SU-DHL-6 (cell line): ENCODE data around the gene C2orf49.

Experiments
- H2AFZ ChIP-seq: fragments of 200-600 bp; sonication (generic); 2 replicates; pipeline ENCODE4 v1.6.1; 2014; ENCODE audit warnings: low read depth, mild to moderate bottlenecking, moderate library complexity, mixed read lengths, antibody characterized with exemption, low read length; ENCODE audit not compliant: severe bottlenecking
- H3F3A ChIP-seq: fragments of 200-600 bp; shearing (Covaris generic); 2 replicates; pipeline ENCODE4 v1.6.0; 2016; ENCODE audit warnings: antibody characterized with exemption, mild to moderate bottlenecking; ENCODE audit not compliant: insufficient read depth
- H3K27ac ChIP-seq: fragments of 200-600 bp; sonication (generic); 2 replicates; pipeline ENCODE4 v1.5.1; 2016; ENCODE audit warnings: low read depth, mild to moderate bottlenecking, low read length, moderate library complexity, mixed read lengths
- H3K27me3 ChIP-seq: fragments of 200-600 bp; sonication (generic), shearing (Covaris generic); 2 replicates; pipeline ENCODE4 v1.6.0; 2014; ENCODE audit warnings: mild to moderate bottlenecking, low read length
- H3K36me3 ChIP-seq: fragments of 200-600 bp; sonication (generic); 2 replicates; pipeline ENCODE4 v1.6.1; 2014; ENCODE audit warnings: mild to moderate bottlenecking, low read length, mixed read lengths
- H3K4me2 ChIP-seq: fragments of 300-600, 200-600 bp; shearing (Covaris generic), sonication (generic); 2 replicates; pipeline ENCODE4 v1.6.0; 2014; ENCODE audit warnings: low read length, low read depth, mild to moderate bottlenecking; ENCODE audit not compliant: poor library complexity, severe bottlenecking
- H3K4me3 ChIP-seq: fragments of 200-600 bp; sonication (generic); 2 replicates; pipeline ENCODE4 v1.5.1; 2014; ENCODE audit warnings: antibody characterized with exemption, low read length, mild to moderate bottlenecking, mixed read lengths; ENCODE audit not compliant: insufficient read depth, poor library complexity, severe bottlenecking
- H3K79me2 ChIP-seq: fragments of 200-600 bp; sonication (generic); 2 replicates; pipeline ENCODE4 v1.6.1; 2014; ENCODE audit warnings: mild to moderate bottlenecking, low read length, moderate library complexity; ENCODE audit not compliant: insufficient read depth
- H3K9ac ChIP-seq: fragments of 200-600 bp; sonication (generic); 2 replicates; pipeline ENCODE4 v1.7.0; 2014; ENCODE audit warnings: mild to moderate bottlenecking, low read length
- H3K9me2 ChIP-seq: fragments of 200-600 bp; sonication (generic); replicated peaks from 2 replicates; pipeline ENCODE4 v1.6.1; 2014; ENCODE audit warnings: low read length; ENCODE audit not compliant: insufficient read depth
- H3K9me3 ChIP-seq: fragments of 200-600 bp; sonication (generic); 2 replicates; pipeline ENCODE4 v1.6.1; 2014; ENCODE audit warnings: low read length, mixed read lengths; ENCODE audit not compliant: insufficient read depth
- H4K20me1 ChIP-seq: fragments of 200-600 bp; sonication (generic); 2 replicates; pipeline ENCODE4 v1.6.1; 2014; ENCODE audit warnings: low read depth, mild to moderate bottlenecking, antibody characterized with exemption, low read length, moderate library complexity, mixed read lengths
- EZH2phosphoT487 ChIP-seq: fragments of 200-600 bp; sonication (generic), shearing (Covaris generic); conservative IDR thresholded peaks from 2 replicates; pipeline ENCODE4 v1.6.1; 2018; ENCODE audit warnings: mild to moderate bottlenecking, antibody characterized with exemption, low read length, moderate library complexity, mixed read lengths
- TF ChIP-seq, protein P1 (sequence below): fragments of 200-600 bp; sonication (generic); IDR thresholded peaks from one replicate; pipeline ENCODE4 v1.5.1; 2017; ENCODE audit warnings: antibody characterized with exemption, mild to moderate bottlenecking, low read length, moderate library complexity; ENCODE audit not compliant: insufficient read depth, poor library complexity, severe bottlenecking

Gene C2orf49

GRCh38 chr2:105379741-105380186 is 42.4 kb downstream of the C2orf49 start:
- H3K9me2 ChIP-seq, result no peaks in the 10 kb centered on the region
- H3K36me3 ChIP-seq, result no peaks in the 10 kb centered on the region
- no peak for TF ChIP-seq EZH2phosphoT487
- TF ChIP-seq, protein P1, sequence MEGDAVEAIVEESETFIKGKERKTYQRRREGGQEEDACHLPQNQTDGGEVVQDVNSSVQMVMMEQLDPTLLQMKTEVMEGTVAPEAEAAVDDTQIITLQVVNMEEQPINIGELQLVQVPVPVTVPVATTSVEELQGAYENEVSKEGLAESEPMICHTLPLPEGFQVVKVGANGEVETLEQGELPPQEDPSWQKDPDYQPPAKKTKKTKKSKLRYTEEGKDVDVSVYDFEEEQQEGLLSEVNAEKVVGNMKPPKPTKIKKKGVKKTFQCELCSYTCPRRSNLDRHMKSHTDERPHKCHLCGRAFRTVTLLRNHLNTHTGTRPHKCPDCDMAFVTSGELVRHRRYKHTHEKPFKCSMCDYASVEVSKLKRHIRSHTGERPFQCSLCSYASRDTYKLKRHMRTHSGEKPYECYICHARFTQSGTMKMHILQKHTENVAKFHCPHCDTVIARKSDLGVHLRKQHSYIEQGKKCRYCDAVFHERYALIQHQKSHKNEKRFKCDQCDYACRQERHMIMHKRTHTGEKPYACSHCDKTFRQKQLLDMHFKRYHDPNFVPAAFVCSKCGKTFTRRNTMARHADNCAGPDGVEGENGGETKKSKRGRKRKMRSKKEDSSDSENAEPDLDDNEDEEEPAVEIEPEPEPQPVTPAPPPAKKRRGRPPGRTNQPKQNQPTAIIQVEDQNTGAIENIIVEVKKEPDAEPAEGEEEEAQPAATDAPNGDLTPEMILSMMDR, result no peak
- no peak overlapping the region for H3K9ac ChIP-seq
- H3K27me3 ChIP-seq, result no peaks in the 10 kb centered on the region
- H3K4me3 ChIP-seq, result no peak overlapping the region
- H3K27ac ChIP-seq, result no peak overlapping the region
- no peaks in the 10 kb centered on the region for H3K9me3 ChIP-seq
- no peak overlapping the region for H2AFZ ChIP-seq
- no peaks in the 10 kb centered on the region for H3K79me2 ChIP-seq
- no peak overlapping the region for H3K4me2 ChIP-seq
- H3F3A ChIP-seq, result no peaks in the 10 kb centered on the region
- no peaks in the 10 kb centered on the region for H4K20me1 ChIP-seq

GRCh38 chr2:105380432-105381100 is 43.2 kb downstream of the C2orf49 start:
- H4K20me1 ChIP-seq, result no peaks in the 10 kb centered on the region
- H3K79me2 ChIP-seq, result no peaks in the 10 kb centered on the region
- no peaks in the 10 kb centered on the region for H3F3A ChIP-seq
- no peak overlapping the region for H3K27ac ChIP-seq
- no peak overlapping the region for H3K9ac ChIP-seq
- H3K9me3 ChIP-seq, result no peaks in the 10 kb centered on the region
- no peak for TF ChIP-seq EZH2phosphoT487
- TF ChIP-seq, protein P1, result no peak
- no peak overlapping the region for H3K4me3 ChIP-seq
- H3K36me3 ChIP-seq, result no peaks in the 10 kb centered on the region
- H3K9me2 ChIP-seq, result no peaks in the 10 kb centered on the region
- no peak overlapping the region for H3K4me2 ChIP-seq
- H3K27me3 ChIP-seq, result no peaks in the 10 kb centered on the region
- no peak overlapping the region for H2AFZ ChIP-seq

- Histone ChIP-seq H2AFZ (no peak overlapping the region), H3K9ac (no peak overlapping the region), H3K27me3 (no peaks in the 10 kb centered on the region), H3F3A (no peaks in the 10 kb centered on the region), H3K9me3 (no peaks in the 10 kb centered on the region), H3K9me2 (no peaks in the 10 kb centered on the region), H4K20me1 (no peaks in the 10 kb centered on the region), H3K4me2 (no peak overlapping the region), H3K36me3 (no peaks in the 10 kb centered on the region), H3K79me2 (no peaks in the 10 kb centered on the region), H3K27ac (no peak overlapping the region), H3K4me3 (no peak overlapping the region)
- TF ChIP-seq, protein P1, result no peak
- TF ChIP-seq EZH2phosphoT487, result no peak
Measured at GRCh38 chr2:105381101-105381668, 43.8 kb downstream of the C2orf49 start.
